DND-41 (cell line): ENCODE results near the gene TSC22D2.
A peak's percentile ranks its signal among the peaks of the same experiment; 100 is the strongest.

Source experiments
- ATAC-seq: fragments of 200-7000 bp; cut with Tn5 transposase; 3 replicates; pipeline ENCODE4 v1.9.1; 2021; ENCODE audit warnings: low read depth; ENCODE audit not compliant: insufficient read depth
- DNase-seq: peaks from one replicate; pipeline ENCODE4 v3.0.0-alpha.2; 2020
- H2AFZ ChIP-seq: 2 replicates; pipeline ENCODE4 v1.6.0; 2012; ENCODE audit warnings: low read depth, low read length
- H3K27ac ChIP-seq: 2 replicates; pipeline ENCODE4 v1.5.1; 2012; ENCODE audit warnings: low read length, inconsistent platforms
- H3K27me3 ChIP-seq: fragments of 200-600 bp; sonication (generic); 2 replicates; pipeline ENCODE4 v1.6.0; 2012; ENCODE audit warnings: low read length, mild to moderate bottlenecking, inconsistent platforms; ENCODE audit not compliant: insufficient read depth, poor library complexity
- H3K36me3 ChIP-seq: 2 replicates; pipeline ENCODE4 v1.5.1; 2012; ENCODE audit warnings: low read length, inconsistent platforms; ENCODE audit not compliant: insufficient read depth
- H3K4me1 ChIP-seq: 2 replicates; pipeline ENCODE4 v1.5.1; 2012; ENCODE audit warnings: mild to moderate bottlenecking, low read length; ENCODE audit not compliant: insufficient read depth
- H3K4me2 ChIP-seq: 2 replicates; pipeline ENCODE4 v1.6.0; 2012; ENCODE audit warnings: mild to moderate bottlenecking, moderate library complexity, low read length, inconsistent platforms; ENCODE audit not compliant: insufficient read depth
- H3K4me3 ChIP-seq, 2 experiments: fragments of 200-600 bp in 1 of 2; shearing (Covaris generic) in 1 of 2; 2 replicates each; pipeline ENCODE4 v1.5.1; 2012 to 2016; ENCODE audit warnings: inconsistent platforms in 2 of 2, low read length in 2 of 2, mild to moderate bottlenecking in 2 of 2, low read depth in 1 of 2, moderate library complexity in 1 of 2
- H3K79me2 ChIP-seq: 2 replicates; pipeline ENCODE4 v1.6.0; 2012; ENCODE audit warnings: low read length, inconsistent platforms; ENCODE audit not compliant: insufficient read depth
- H3K9ac ChIP-seq: 2 replicates; pipeline ENCODE4 v1.6.0; 2012; ENCODE audit warnings: low read depth, mild to moderate bottlenecking, inconsistent platforms, low read length, moderate library complexity
- H3K9me3 ChIP-seq: 2 replicates; pipeline ENCODE4 v1.5.1; 2012; ENCODE audit warnings: low read length, moderate library complexity, mild to moderate bottlenecking, inconsistent platforms; ENCODE audit not compliant: insufficient read depth, severe bottlenecking
- H4K20me1 ChIP-seq: 2 replicates; pipeline ENCODE4 v1.6.0; 2012; ENCODE audit warnings: low read length; ENCODE audit not compliant: insufficient read depth
- CTCF ChIP-seq: IDR thresholded peaks from 2 replicates; pipeline ENCODE4 v1.5.1; 2012; ENCODE audit warnings: borderline replicate concordance, low read length, moderate library complexity, mild to moderate bottlenecking; ENCODE audit not compliant: poor library complexity, severe bottlenecking; ENCODE audit errors: extremely low read depth
- EZH2 ChIP-seq: IDR thresholded peaks from 3 replicates; pipeline ENCODE4 v1.6.1; 2012; ENCODE audit warnings: borderline replicate concordance, low read depth, mild to moderate bottlenecking, moderate library complexity, low read length, inconsistent platforms; ENCODE audit not compliant: severe bottlenecking

Gene TSC22D2

GRCh38 chr3:150407808-150408220, 284 bp upstream of the TSC22D2 start:
- peak; percentile 1; the same call in 2 of the 3 replicates for ATAC-seq
- H3K4me1 ChIP-seq: peaks cover 34% of the 10 kb centered on the region
- peak overlapping the region; percentile 91 for H3K4me2 ChIP-seq
- H3K36me3 ChIP-seq: peaks cover 8% of the 10 kb centered on the region; the same call in 1 of the 2 replicates
- H2AFZ ChIP-seq: peak overlapping the region; percentile 87
- peaks cover 40% of the 10 kb centered on the region for H4K20me1 ChIP-seq
- peak overlapping the region; percentile 54 to 91 for H3K4me3 ChIP-seq
- DNase-seq: no peak
- H3K27me3 ChIP-seq: peaks cover 12% of the 10 kb centered on the region
- peaks cover 41% of the 10 kb centered on the region for H3K79me2 ChIP-seq
- no peaks in the 10 kb centered on the region for H3K9me3 ChIP-seq
- H3K9ac ChIP-seq: peak overlapping the region; percentile 90
- TF ChIP-seq CTCF: no peak
- TF ChIP-seq EZH2: no peak
- H3K27ac ChIP-seq: peak overlapping the region; percentile 80

- DNase-seq (no peak), ATAC-seq (no peak)
- TF ChIP-seq EZH2 (no peak), CTCF (no peak)
Measured at GRCh38 chr3:150409125-150409511, 1.0 kb downstream of the TSC22D2 start.

GRCh38 chr3:150409512-150410310, 1.6 kb downstream of the TSC22D2 start:
- ATAC-seq (peak; percentile 18), DNase-seq (peak; percentile 57)
- H3K9ac ChIP-seq: peak overlapping the region; percentile 90
- H3K9me3 ChIP-seq: no peaks in the 10 kb centered on the region
- H3K36me3 ChIP-seq: peaks cover 16% of the 10 kb centered on the region; the same call in 1 of the 2 replicates
- peaks cover 52% of the 10 kb centered on the region for H4K20me1 ChIP-seq
- H3K27me3 ChIP-seq: peaks cover 4% of the 10 kb centered on the region
- TF ChIP-seq CTCF (peak; percentile 53), EZH2 (no peak)
- H3K4me2 ChIP-seq: peak overlapping the region; percentile 91
- peak overlapping the region; percentile 93 for H3K27ac ChIP-seq
- peak overlapping the region; percentile 88 for H2AFZ ChIP-seq
- peak overlapping the region; percentile 54 to 91 for H3K4me3 ChIP-seq
- H3K4me1 ChIP-seq: peaks cover 53% of the 10 kb centered on the region
- H3K79me2 ChIP-seq: peaks cover 60% of the 10 kb centered on the region

More at GRCh38 chr3:150409125-150409511, 1.0 kb downstream of the TSC22D2 start:
- Histone ChIP-seq H3K4me2 (peak overlapping the region; percentile 91), H3K4me3 (peak overlapping the region; percentile 54 to 91), H3K79me2 (peaks cover 54% of the 10 kb centered on the region), H3K4me1 (peaks cover 47% of the 10 kb centered on the region), H3K9ac (peak overlapping the region; percentile 90), H3K27me3 (peaks cover 6% of the 10 kb centered on the region), H3K27ac (peak overlapping the region; percentile 93), H2AFZ (peak overlapping the region; percentile 88), H3K9me3 (no peaks in the 10 kb centered on the region), H3K36me3 (peaks cover 11% of the 10 kb centered on the region; the same call in 1 of the 2 replicates), H4K20me1 (peaks cover 47% of the 10 kb centered on the region)
